OCI-M1 (cell line): Measurements from ENCODE around the gene NIPSNAP3A.

Experiments
- DNase-seq: peaks from one replicate; lab custom pipeline; 2025; lab: John Stamatoyannopoulos, UW

Gene NIPSNAP3A

DNA sequence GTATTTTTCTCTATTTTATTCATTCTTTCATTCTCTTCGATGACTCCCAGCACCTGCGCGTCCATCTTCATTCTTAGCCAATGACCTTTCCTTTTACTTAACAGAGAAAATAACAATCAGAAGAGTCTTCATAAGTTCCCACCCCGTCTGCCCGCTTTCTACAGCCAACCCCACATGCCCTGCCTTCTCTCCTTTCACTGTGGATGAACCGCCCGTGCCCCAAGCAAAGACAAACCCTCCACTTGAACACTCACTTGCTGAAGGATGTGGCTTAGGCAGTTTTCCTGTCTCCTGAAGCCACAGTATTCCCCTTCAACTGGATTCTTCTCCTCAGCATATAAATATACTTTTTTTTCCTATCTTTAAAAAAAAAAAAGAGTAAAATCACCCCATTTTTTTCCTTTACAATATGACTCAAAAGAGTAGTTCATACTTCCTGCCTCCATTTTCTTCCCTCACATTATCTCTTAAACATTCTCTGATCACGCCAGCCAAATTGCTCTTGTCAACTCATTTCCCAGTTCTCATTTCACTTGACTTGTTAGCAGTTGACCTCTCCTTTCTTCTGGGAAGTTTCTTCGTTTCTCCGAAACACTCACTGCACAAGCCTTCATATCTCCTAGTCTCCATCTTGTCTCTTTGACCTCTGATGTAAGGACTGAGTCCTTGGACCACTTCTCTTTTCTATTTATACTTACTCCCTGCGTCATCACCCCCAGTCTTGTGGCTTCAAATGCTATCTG, 27.5 kb downstream of the NIPSNAP3A start:
- DNase-seq = peak; percentile 96

DNA sequence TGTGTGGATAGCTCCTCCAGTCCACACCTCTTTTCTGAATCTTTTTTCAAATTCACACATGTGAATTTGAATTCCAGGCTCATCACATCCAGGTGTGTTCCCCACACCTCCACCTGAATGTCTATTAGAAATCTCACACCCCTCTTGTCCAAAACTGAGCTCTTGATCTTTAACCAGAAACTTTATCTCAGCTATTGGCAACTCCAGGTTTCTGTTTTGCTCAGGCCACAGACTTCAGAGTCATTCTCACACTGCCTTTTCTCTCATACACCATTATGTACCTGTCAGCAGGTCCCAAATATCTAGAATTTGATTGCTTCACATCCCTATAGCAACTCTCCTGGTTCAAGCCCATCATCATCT, 28.1 kb downstream of the NIPSNAP3A start:
- DNase-seq = no peak

- peak; percentile 46 for DNase-seq
These were observed 28.5 kb downstream of the NIPSNAP3A start for GRCh38 chr9:104775976-104776375.

- no peak for DNase-seq
These were observed 29.3 kb downstream of the NIPSNAP3A start for GRCh38 chr9:104776797-104777196.

DNA sequence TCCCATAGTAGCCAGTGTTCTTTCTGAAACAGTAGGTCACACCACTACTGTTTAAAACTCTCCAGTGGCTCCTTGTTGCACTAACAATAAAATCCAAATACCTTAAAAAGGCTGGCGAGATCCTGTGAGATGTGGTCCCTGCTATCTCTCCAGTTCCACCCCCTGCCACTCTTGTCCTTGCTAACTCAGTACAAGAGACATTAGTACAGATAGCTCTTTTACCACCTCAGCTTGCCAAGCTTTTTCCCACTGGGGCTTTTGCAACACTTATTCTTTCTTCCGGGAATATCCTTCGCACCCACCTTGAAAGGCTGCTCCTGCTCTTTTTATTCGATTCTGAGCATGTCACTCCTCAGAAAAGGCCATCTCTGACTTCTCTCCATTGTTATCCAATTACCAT, 31.3 kb downstream of the NIPSNAP3A start:
- DNase-seq = no peak

DNA sequence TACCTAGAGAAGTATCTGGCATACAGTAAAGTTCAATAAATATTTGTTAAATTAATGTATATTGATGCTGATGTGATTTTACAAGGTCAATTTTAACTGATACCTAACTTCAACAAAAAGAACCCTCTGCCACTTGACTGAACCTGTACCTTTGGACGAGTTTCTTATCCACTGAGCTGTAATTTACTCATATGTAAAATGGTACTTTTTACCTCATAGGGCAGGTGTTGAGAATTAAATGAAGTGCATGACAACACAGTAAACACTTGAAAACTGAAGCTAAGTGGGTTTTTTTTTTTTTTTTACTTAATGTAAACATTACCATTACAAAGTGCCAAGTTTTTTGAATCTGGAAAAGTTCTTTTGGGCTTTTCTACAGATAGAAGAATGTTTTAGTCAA, 31.9 kb downstream of the NIPSNAP3A start:
- DNase-seq = no peak

- peak; percentile 48 for DNase-seq
These were observed 32.6 kb downstream of the NIPSNAP3A start for GRCh38 chr9:104779946-104780535.

- DNase-seq = peak; percentile 81
These were observed 33.4 kb downstream of the NIPSNAP3A start for GRCh38 chr9:104780796-104781395.

GRCh38 chr9:104783588-104783987, 36.1 kb downstream of the NIPSNAP3A start:
- no peak for DNase-seq

GRCh38 chr9:104784098-104784497, 36.6 kb downstream of the NIPSNAP3A start:
- peak; percentile 68 for DNase-seq

DNA sequence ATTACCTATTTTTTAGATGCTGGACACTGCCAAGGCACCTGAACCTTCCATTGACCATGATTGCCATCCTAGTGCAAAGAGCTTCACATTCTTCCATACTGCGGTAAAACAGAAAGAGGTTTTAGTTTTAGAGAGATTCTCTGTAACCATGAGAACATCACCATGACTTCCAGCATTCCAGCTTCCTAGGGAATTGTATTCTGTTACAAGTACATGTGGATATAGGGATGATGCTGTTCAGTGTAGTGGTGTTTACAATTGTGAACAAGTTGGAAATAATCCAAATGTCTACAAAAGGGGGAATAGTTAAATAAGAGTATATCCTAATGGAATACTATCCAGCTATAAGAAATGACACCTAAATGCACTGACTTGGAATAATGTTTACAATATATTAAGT, 38.8 kb downstream of the NIPSNAP3A start:
- DNase-seq = no peak

DNA sequence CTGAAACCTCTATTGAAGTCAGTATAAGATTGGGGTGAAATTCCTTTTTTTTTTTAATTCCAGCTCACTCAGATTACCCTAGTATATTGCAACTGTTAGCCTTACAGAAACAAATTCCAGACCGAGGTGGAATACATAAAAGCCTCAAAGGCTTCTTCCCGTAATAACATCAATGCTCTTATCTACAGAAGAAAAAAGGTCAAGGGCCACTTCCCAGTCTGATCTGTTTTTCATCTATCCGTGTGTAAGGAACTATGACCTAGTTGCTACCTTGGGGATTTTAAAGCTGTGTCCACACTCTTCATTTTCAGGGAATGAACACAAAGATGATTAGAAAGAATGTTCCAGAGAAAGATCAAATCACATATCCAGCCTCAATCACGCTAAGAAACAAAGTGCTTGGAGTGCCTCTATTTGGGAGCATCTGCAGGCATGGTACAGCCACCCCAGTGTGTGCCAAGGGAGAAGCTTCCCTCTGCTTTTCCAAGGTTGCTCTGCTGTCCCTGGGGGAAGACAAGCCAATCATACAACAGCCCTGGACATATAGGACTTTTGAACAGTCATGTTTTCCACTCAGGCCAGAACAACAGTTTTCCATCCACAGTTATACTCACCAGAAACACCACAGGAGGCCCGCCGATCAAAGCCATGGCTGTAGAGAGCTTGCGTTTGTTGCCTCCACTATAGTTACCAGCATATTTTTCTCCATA, 40.0 kb downstream of the NIPSNAP3A start:
- no peak for DNase-seq

DNA sequence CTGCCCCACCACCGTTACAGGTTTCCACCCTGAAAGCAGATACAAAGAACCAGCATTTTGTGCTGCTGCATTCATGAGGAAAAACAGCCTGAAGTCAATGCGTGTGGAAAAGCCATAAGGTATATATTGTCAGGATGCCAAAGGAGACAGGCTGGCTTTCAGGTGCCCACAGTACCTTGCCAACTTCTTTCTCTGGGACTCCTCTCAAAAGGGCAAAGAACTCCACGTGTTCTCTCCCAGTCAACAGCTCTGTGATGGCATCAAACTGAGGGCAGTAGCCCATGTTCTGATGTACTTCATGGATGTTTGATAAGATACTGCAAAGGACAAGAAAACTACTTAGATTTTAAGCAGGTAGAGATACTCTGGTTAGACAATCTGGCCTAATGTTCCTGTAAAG, 40.8 kb downstream of the NIPSNAP3A start:
- no peak for DNase-seq

GRCh38 chr9:104794070-104794469, 46.6 kb downstream of the NIPSNAP3A start:
- DNase-seq = no peak

GRCh38 chr9:104795082-104795481, 47.6 kb downstream of the NIPSNAP3A start:
- DNase-seq = no peak

GRCh38 chr9:104795857-104796256, 48.4 kb downstream of the NIPSNAP3A start:
- DNase-seq = no peak

DNA sequence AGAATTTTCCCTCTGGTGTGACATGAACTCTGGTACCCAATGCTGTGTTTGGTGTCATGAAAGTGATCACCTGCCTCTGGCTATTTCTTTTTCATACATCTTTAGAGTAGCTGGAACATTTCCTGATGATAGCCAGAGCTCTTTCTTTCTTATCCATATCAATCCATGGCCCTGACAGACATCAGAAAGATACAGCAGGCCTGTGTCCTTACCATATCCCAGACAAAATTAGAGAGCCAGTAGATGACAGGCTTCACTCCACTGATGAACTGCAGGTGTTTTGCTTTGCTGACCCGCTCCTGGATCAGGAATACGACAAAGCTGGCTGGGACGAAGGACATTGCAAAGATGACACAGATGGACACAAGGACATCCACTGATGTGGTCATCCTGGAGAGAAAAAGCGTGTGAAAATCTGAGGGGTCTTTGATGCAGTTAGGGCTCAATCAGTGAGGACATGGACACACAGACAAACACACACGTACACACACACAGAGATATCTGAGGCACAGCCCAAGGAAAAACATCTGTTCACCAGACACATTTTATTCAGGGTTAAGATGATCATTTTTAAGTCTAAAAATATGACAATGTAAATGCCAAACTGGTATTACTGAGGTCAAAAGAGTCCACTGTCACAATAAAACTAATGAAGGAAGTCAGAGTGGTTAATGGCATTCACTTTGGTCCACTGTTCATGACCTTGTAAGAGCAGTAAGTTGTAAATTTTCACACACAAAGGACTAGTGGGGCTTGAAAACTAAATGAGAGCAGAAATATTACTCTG, 50.9 kb downstream of the NIPSNAP3A start:
- DNase-seq = no peak

GRCh38 chr9:104800068-104800785, 52.7 kb downstream of the NIPSNAP3A start:
- no peak for DNase-seq

GRCh38 chr9:104802110-104802509, 54.6 kb downstream of the NIPSNAP3A start:
- DNase-seq = no peak

GRCh38 chr9:104802906-104803305, 55.4 kb downstream of the NIPSNAP3A start:
- no peak for DNase-seq

GRCh38 chr9:104805441-104805840, 58.0 kb downstream of the NIPSNAP3A start:
- DNase-seq = no peak
